Breast epithelium (tissue), 3 donors: ENCODE results near the gene TNFAIP1.

ENCODE experiments used
- CTCF ChIP-seq, 3 donors: fragments of 450-650 bp; IDR thresholded peaks; one replicate each; pipeline ENCODE4 v1.5.1; 2016 to 2017; ENCODE audit warnings: antibody characterized with exemption in 3 of 3, mild to moderate bottlenecking in 3 of 3, moderate library complexity in 3 of 3
- POLR2AphosphoS5 ChIP-seq, 3 donors: sonication (generic); formaldehyde crosslinking; IDR thresholded peaks; one replicate each; pipeline ENCODE4 v1.6.1; 2017; ENCODE audit warnings: antibody characterized with exemption in 3 of 3

- no peak for TF ChIP-seq CTCF (IDR thresholded peaks at IDR 0.05)
- no peak for TF ChIP-seq POLR2AphosphoS5 (IDR thresholded peaks at IDR 0.05)
These were observed 2.7 kb downstream of the TNFAIP1 start for GRCh38 chr17:28338056-28338768.
